H9 (cell line): ENCODE data around the gene ZCCHC7. TPM values are rescaled to one million over a fixed set of nuclear protein-coding genes. Genes with fewer than 3 reads are reported as not detected.

Source experiments
- DNase-seq: peaks from one replicate; pipeline ENCODE4 v3.0.0-alpha.2; 2017
- H2AFZ ChIP-seq: one replicate; pipeline ENCODE4 v1.6.1; 2013; ENCODE audit warnings: mild to moderate bottlenecking, low read length, control low read depth, moderate library complexity
- H2AK5ac ChIP-seq: 2 replicates; pipeline ENCODE4 v1.6.1; 2013; ENCODE audit warnings: low read length, control low read depth, mixed read lengths; ENCODE audit not compliant: insufficient read length
- H2BK120ac ChIP-seq: one replicate; pipeline ENCODE4 v1.6.1; 2013; ENCODE audit warnings: low read depth, mild to moderate bottlenecking, low read length, control low read depth, inconsistent platforms; ENCODE audit not compliant: poor library complexity, severe bottlenecking
- H2BK12ac ChIP-seq: 2 replicates; pipeline ENCODE4 v1.6.1; 2013; ENCODE audit warnings: low read length, control low read depth, mixed read lengths, low read depth; ENCODE audit not compliant: insufficient read length
- H2BK15ac ChIP-seq: 2 replicates; pipeline ENCODE4 v1.6.1; 2013; ENCODE audit warnings: low read depth, low read length, control low read depth
- H2BK20ac ChIP-seq: one replicate; pipeline ENCODE4 v1.6.1; 2013; ENCODE audit warnings: low read depth, mild to moderate bottlenecking, low read length, control low read depth, inconsistent platforms; ENCODE audit not compliant: poor library complexity, severe bottlenecking
- H2BK5ac ChIP-seq: 2 replicates; pipeline ENCODE4 v1.6.1; 2013; ENCODE audit warnings: low read length, control low read depth, mixed read lengths; ENCODE audit not compliant: insufficient read length
- H3K14ac ChIP-seq: 2 replicates; pipeline ENCODE4 v1.6.1; 2013; ENCODE audit warnings: low read length, control low read depth; ENCODE audit not compliant: insufficient read depth
- H3K18ac ChIP-seq: 2 replicates; pipeline ENCODE4 v1.6.1; 2013; ENCODE audit warnings: low read depth, mild to moderate bottlenecking, mixed read lengths, low read length, control low read depth; ENCODE audit not compliant: insufficient read length
- H3K23ac ChIP-seq: 2 replicates; pipeline ENCODE4 v1.6.1; 2013; ENCODE audit warnings: low read length, control low read depth, mixed read lengths, low read depth; ENCODE audit not compliant: insufficient read length
- H3K23me2 ChIP-seq: 2 replicates; pipeline ENCODE4 v1.6.1; 2013; ENCODE audit warnings: low read depth, mild to moderate bottlenecking, mixed read lengths, low read length, control low read depth; ENCODE audit not compliant: insufficient read length, poor library complexity, severe bottlenecking
- H3K27ac ChIP-seq: 2 replicates; pipeline ENCODE4 v1.5.1; 2013; ENCODE audit warnings: low read length, control low read depth, mixed read lengths, low read depth; ENCODE audit not compliant: insufficient read length
- H3K27me3 ChIP-seq: 2 replicates; pipeline ENCODE4 v1.6.1; 2013; ENCODE audit warnings: low read length, control low read depth, inconsistent platforms; ENCODE audit not compliant: insufficient read depth
- H3K4ac ChIP-seq: 2 replicates; pipeline ENCODE4 v1.6.1; 2013; ENCODE audit warnings: low read depth, mild to moderate bottlenecking, control low read depth, inconsistent platforms, low read length, moderate library complexity
- H3K4me1 ChIP-seq: 2 replicates; pipeline ENCODE4 v1.6.1; 2013; ENCODE audit warnings: low read length, control low read depth, inconsistent platforms; ENCODE audit not compliant: insufficient read depth
- H3K4me2 ChIP-seq: 2 replicates; pipeline ENCODE4 v1.6.1; 2013; ENCODE audit warnings: low read length, control low read depth, mixed read lengths; ENCODE audit not compliant: insufficient read length, insufficient read depth
- H3K56ac ChIP-seq: 2 replicates; pipeline ENCODE4 v1.6.1; 2013; ENCODE audit warnings: low read depth, mild to moderate bottlenecking, mixed read lengths, low read length, control low read depth; ENCODE audit not compliant: insufficient read length
- H3K79me1 ChIP-seq: 2 replicates; pipeline ENCODE4 v1.6.1; 2013; ENCODE audit warnings: low read depth, mild to moderate bottlenecking, moderate library complexity, low read length, control low read depth, inconsistent platforms; ENCODE audit not compliant: insufficient read depth, poor library complexity, severe bottlenecking
- H3K79me2 ChIP-seq: 2 replicates; pipeline ENCODE4 v1.6.1; 2013; ENCODE audit warnings: low read length, control low read depth, inconsistent platforms; ENCODE audit not compliant: insufficient read depth
- H3K9ac ChIP-seq: 2 replicates; pipeline ENCODE4 v1.6.1; 2013; ENCODE audit warnings: low read length, control low read depth, mixed read lengths; ENCODE audit not compliant: insufficient read length; ENCODE audit errors: extremely low read depth
- H3K9me3 ChIP-seq: one replicate; pipeline ENCODE4 v1.6.1; 2013; ENCODE audit warnings: low read depth, low read length, inconsistent platforms; ENCODE audit not compliant: control insufficient read depth
- H3T11ph ChIP-seq: one replicate; pipeline ENCODE4 v1.6.1; 2013; ENCODE audit warnings: mild to moderate bottlenecking, low read length, control low read depth, inconsistent platforms
- H4K20me1 ChIP-seq: one replicate; pipeline ENCODE4 v1.6.1; 2013; ENCODE audit not compliant: control insufficient read depth, insufficient read length, insufficient read depth
- H4K5ac ChIP-seq: 2 replicates; pipeline ENCODE4 v1.6.1; 2013; ENCODE audit warnings: low read depth, mild to moderate bottlenecking, mixed read lengths, low read length, control low read depth; ENCODE audit not compliant: insufficient read length
- H4K8ac ChIP-seq: replicated peaks from 2 replicates; pipeline ENCODE4 v1.6.1; 2013; ENCODE audit warnings: low read length, control low read depth, mixed read lengths, low read depth; ENCODE audit not compliant: insufficient read length
- H4K91ac ChIP-seq: 2 replicates; pipeline ENCODE4 v1.6.1; 2013; ENCODE audit warnings: low read depth, mild to moderate bottlenecking, moderate library complexity, mixed read lengths, low read length, control low read depth; ENCODE audit not compliant: insufficient read length
- H3K27ac Mint-ChIP-seq, 3 experiments: 2 replicates in 2 of 3; 3 replicates in 1 of 3; pipeline ENCODE4 v1.8.0; 2020 to 2021; ENCODE audit warnings: mixed read lengths in 3 of 3, mild to moderate bottlenecking in 1 of 3, moderate library complexity in 1 of 3
- H3K27me3 Mint-ChIP-seq: 2 replicates; pipeline ENCODE4 v1.8.0; 2021; ENCODE audit warnings: low read depth, mild to moderate bottlenecking, moderate library complexity, mixed read lengths
- H3K36me3 Mint-ChIP-seq, 3 experiments: 2 replicates in 2 of 3; 3 replicates in 1 of 3; pipeline ENCODE4 v1.8.0; 2020 to 2021; ENCODE audit warnings: low read depth in 3 of 3, mixed read lengths in 3 of 3; ENCODE audit not compliant: insufficient read depth in 1 of 3
- H3K4me1 Mint-ChIP-seq, 2 experiments: 2 replicates each; pipeline ENCODE4 v1.8.0; 2020; ENCODE audit warnings: mixed read lengths in 2 of 2
- H3K4me3 Mint-ChIP-seq, 2 experiments: 2 replicates in 1 of 2; 3 replicates in 1 of 2; pipeline ENCODE4 v1.8.0; 2020 to 2021; ENCODE audit warnings: mild to moderate bottlenecking in 2 of 2, mixed read lengths in 2 of 2, moderate library complexity in 1 of 2
- H3K9me3 Mint-ChIP-seq, 2 experiments: 2 replicates in 1 of 2; 3 replicates in 1 of 2; pipeline ENCODE4 v1.8.0; 2020; ENCODE audit warnings: mild to moderate bottlenecking in 2 of 2, mixed read lengths in 2 of 2, moderate library complexity in 1 of 2
- CTCF ChIP-seq: fragments of 200-600 bp; sonication (generic); conservative IDR thresholded peaks from 3 replicates; pipeline ENCODE4 v1.8.0; 2021; ENCODE audit warnings: antibody characterized with exemption, mild to moderate bottlenecking
- WGBS: extraction: QIAGEN DNeasy Blood & Tissue Kit; methylation state at CpG from one replicate; pipeline ENCODE4 v1.1.7; 2013; ENCODE audit warnings: missing lambda C conversion rate, low lambda C conversion rate, mixed read lengths; ENCODE audit not compliant: insufficient read length; ENCODE audit errors: extremely low coverage; 5-methylcytosine and 5-hydroxymethylcytosine counted together
- total RNA-seq: library from RNA; stranded (reverse); gene quantifications from 2 replicates; pipeline ENCODE4 v1.2.1, GENCODE V29; 2021

The ZCCHC7 gene
- total RNA-seq, 1 experiment from 2014 or later = 20.3 TPM

GRCh38 chr9:37348917-37349316, 228.5 kb downstream of the ZCCHC7 start:
- no peaks in the 10 kb centered on the region for H3K27me3 ChIP-seq
- no peaks in the 10 kb centered on the region for H3K79me2 ChIP-seq
- no peak overlapping the region for H3K18ac ChIP-seq
- H2BK15ac ChIP-seq = no peak overlapping the region
- TF ChIP-seq CTCF = no peak
- no peak for DNase-seq
- H3K79me1 ChIP-seq = no peaks in the 10 kb centered on the region
- H3K56ac ChIP-seq = no peak overlapping the region
- H3K27ac Mint-ChIP-seq = no peak overlapping the region; a peak in 1 of 7 replicates
- no peak overlapping the region for H2BK5ac ChIP-seq
- no peak overlapping the region for H4K8ac ChIP-seq
- no peak overlapping the region for H4K91ac ChIP-seq
- no peak overlapping the region for H3K4me3 Mint-ChIP-seq
- no peak overlapping the region for H2BK120ac ChIP-seq
- H4K5ac ChIP-seq = no peak overlapping the region
- no peak overlapping the region for H3K23ac ChIP-seq
- H3K4me1 Mint-ChIP-seq = no peaks in the 10 kb centered on the region
- no peak overlapping the region for H3K14ac ChIP-seq
- no peak overlapping the region for H3K27ac ChIP-seq
- H3K9me3 ChIP-seq = no peaks in the 10 kb centered on the region
- peaks cover 0 to 3% (median 0%) of the 10 kb centered on the region in 3 experiments; a peak in 3 of 7 replicates for H3K36me3 Mint-ChIP-seq
- no peak overlapping the region for H3T11ph ChIP-seq
- WGBS = no CpG with 5 or more reads among the region's 3 CpGs
- H2BK20ac ChIP-seq = no peak overlapping the region
- H3K9ac ChIP-seq = no peak overlapping the region
- no peaks in the 10 kb centered on the region for H4K20me1 ChIP-seq
- no peak overlapping the region for H2AK5ac ChIP-seq
- no peak overlapping the region for H3K4ac ChIP-seq
- no peaks in the 10 kb centered on the region for H3K4me1 ChIP-seq
- H3K4me2 ChIP-seq = no peak overlapping the region
- no peaks in the 10 kb centered on the region for H3K9me3 Mint-ChIP-seq
- no peak overlapping the region for H2AFZ ChIP-seq
- H2BK12ac ChIP-seq = no peak overlapping the region
- H3K23me2 ChIP-seq = no peaks in the 10 kb centered on the region
- H3K27me3 Mint-ChIP-seq = no peaks in the 10 kb centered on the region
